ENCODE measurements around the gene KDSR.

KDSR gene

DNA sequence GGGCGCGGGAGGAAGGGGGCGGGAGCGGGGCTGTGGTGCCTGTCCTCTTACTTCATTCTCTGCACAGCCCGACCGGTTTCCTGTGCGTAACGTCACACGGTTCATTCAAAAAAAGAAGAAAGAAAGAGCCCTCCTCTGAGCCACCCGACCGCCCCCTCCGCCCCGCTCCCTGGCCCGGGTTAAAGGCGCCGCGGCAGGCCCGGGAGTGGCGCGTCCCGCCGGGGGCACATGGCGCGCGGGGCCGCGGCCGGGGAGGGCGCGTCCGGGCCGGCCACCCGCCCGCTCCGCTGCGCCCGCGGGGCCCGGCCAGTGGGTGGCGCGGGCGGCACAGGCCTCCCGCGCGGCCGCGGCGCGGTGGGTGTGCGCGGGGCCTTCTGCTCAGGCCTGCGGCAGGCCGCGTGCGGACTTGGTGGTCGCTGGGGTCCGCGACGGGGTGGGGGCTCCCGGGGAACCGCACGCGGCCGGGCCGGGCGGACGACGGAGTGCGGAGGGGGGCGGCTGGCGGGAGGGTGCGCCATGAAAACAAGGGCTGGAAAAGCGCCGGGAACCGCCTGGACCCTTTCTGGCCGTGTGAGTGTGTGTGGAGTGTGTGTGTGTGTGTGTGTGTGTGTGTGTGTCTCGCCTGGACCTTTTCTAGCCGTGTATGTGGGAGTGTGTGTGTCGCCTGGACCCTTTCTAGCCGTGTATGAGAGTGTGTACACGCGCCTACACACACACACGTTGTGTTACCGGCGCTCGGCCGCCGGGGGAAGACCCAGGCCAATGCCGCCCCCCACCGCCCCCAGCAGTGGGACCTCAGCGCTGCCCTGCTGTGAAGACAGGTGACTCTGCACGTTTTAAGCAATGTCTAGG, 46.7 kb downstream of the KDSR start:
- H3K9me3 ChIP-seq (ENCODE audit: control insufficient read depth in 1 of 2, low read length in 2 of 2): no peaks in the 10 kb centered on the region
- H3K27ac ChIP-seq (ENCODE audit: low read length): peak overlapping the region; percentile 33
- peak overlapping the region; percentile 40 to 83 for H3K4me3 ChIP-seq (ENCODE audit: low read depth in 1 of 2, low read length in 2 of 2)
- no peaks in the 10 kb centered on the region for H3K36me3 ChIP-seq (ENCODE audit: control insufficient read depth in 1 of 2, insufficient read depth in 2 of 2, low read length in 2 of 2)
- no peaks in the 10 kb centered on the region for H3K27me3 ChIP-seq (ENCODE audit: low read depth, low read length)
- peaks cover 7 to 36% of the 10 kb centered on the region in 2 donors for H3K4me1 ChIP-seq (ENCODE audit: control insufficient read depth in 1 of 2, insufficient read depth in 2 of 2, low read length in 2 of 2)

GRCh38 chr18:63319383-63320122, 47.5 kb downstream of the KDSR start, which contains the start of gene BCL2:
TSS of gene BCL2 (minus strand) at chr18:63319769.
- no peaks in the 10 kb centered on the region for H3K9me3 ChIP-seq (ENCODE audit: control insufficient read depth in 1 of 2, low read length in 2 of 2)
- H3K4me1 ChIP-seq (ENCODE audit: control insufficient read depth in 1 of 2, insufficient read depth in 2 of 2, low read length in 2 of 2): peaks cover 7 to 42% of the 10 kb centered on the region in 2 donors
- no peaks in the 10 kb centered on the region for H3K36me3 ChIP-seq (ENCODE audit: control insufficient read depth in 1 of 2, insufficient read depth in 2 of 2, low read length in 2 of 2)
- peak within 1 kb of the TSS; percentile 73 to 83 for H3K4me3 ChIP-seq (ENCODE audit: low read depth in 1 of 2, low read length in 2 of 2)
- H3K27me3 ChIP-seq (ENCODE audit: low read depth, low read length): no peaks in the 10 kb centered on the region
- H3K27ac ChIP-seq (ENCODE audit: low read length): peak within 1 kb of the TSS; percentile 33

GRCh38 chr18:63318889-63319382, 48.1 kb downstream of the KDSR start:
- H3K9me3 ChIP-seq (ENCODE audit: control insufficient read depth in 1 of 2, low read length in 2 of 2): no peaks in the 10 kb centered on the region
- peaks cover 7 to 42% of the 10 kb centered on the region in 2 donors for H3K4me1 ChIP-seq (ENCODE audit: control insufficient read depth in 1 of 2, insufficient read depth in 2 of 2, low read length in 2 of 2)
- H3K27me3 ChIP-seq (ENCODE audit: low read depth, low read length): no peaks in the 10 kb centered on the region
- H3K27ac ChIP-seq (ENCODE audit: low read length): peak overlapping the region; percentile 29
- H3K36me3 ChIP-seq (ENCODE audit: control insufficient read depth in 1 of 2, insufficient read depth in 2 of 2, low read length in 2 of 2): no peaks in the 10 kb centered on the region
- H3K4me3 ChIP-seq (ENCODE audit: low read depth in 1 of 2, low read length in 2 of 2): peak overlapping the region; percentile 73 to 83

- Histone ChIP-seq H3K4me3 (ENCODE audit: low read depth in 1 of 2, low read length in 2 of 2) (peak overlapping the region; percentile 73 to 83), H3K9me3 (ENCODE audit: control insufficient read depth in 1 of 2, low read length in 2 of 2) (no peaks in the 10 kb centered on the region), H3K4me1 (ENCODE audit: control insufficient read depth in 1 of 2, insufficient read depth in 2 of 2, low read length in 2 of 2) (peaks cover 7 to 42% of the 10 kb centered on the region in 2 donors), H3K27me3 (ENCODE audit: low read depth, low read length) (no peaks in the 10 kb centered on the region), H3K27ac (ENCODE audit: low read length) (no peak overlapping the region), H3K36me3 (ENCODE audit: control insufficient read depth in 1 of 2, insufficient read depth in 2 of 2, low read length in 2 of 2) (no peaks in the 10 kb centered on the region)
Observed at GRCh38 chr18:63317982-63318888, 48.8 kb downstream of the KDSR start.

GRCh38 chr18:63317556-63317946, 49.5 kb downstream of the KDSR start:
- Histone ChIP-seq H3K36me3 (ENCODE audit: control insufficient read depth in 1 of 2, insufficient read depth in 2 of 2, low read length in 2 of 2) (no peaks in the 10 kb centered on the region), H3K4me3 (ENCODE audit: low read depth in 1 of 2, low read length in 2 of 2) (peak overlapping the region; percentile 73 to 83), H3K27ac (ENCODE audit: low read length) (no peak overlapping the region), H3K9me3 (ENCODE audit: control insufficient read depth in 1 of 2, low read length in 2 of 2) (no peaks in the 10 kb centered on the region), H3K4me1 (ENCODE audit: control insufficient read depth in 1 of 2, insufficient read depth in 2 of 2, low read length in 2 of 2) (peaks cover 2 to 39% of the 10 kb centered on the region in 2 donors), H3K27me3 (ENCODE audit: low read depth, low read length) (no peaks in the 10 kb centered on the region)

GRCh38 chr18:63316612-63317555, 50.1 kb downstream of the KDSR start:
- no peaks in the 10 kb centered on the region for H3K27me3 ChIP-seq (ENCODE audit: low read depth, low read length)
- peaks cover 0 to 34% of the 10 kb centered on the region in 2 donors for H3K4me1 ChIP-seq (ENCODE audit: control insufficient read depth in 1 of 2, insufficient read depth in 2 of 2, low read length in 2 of 2)
- no peaks in the 10 kb centered on the region for H3K9me3 ChIP-seq (ENCODE audit: control insufficient read depth in 1 of 2, low read length in 2 of 2)
- no peak overlapping the region for H3K27ac ChIP-seq (ENCODE audit: low read length)
- peak overlapping the region; percentile 73 to 83 for H3K4me3 ChIP-seq (ENCODE audit: low read depth in 1 of 2, low read length in 2 of 2)
- no peaks in the 10 kb centered on the region for H3K36me3 ChIP-seq (ENCODE audit: control insufficient read depth in 1 of 2, insufficient read depth in 2 of 2, low read length in 2 of 2)

DNA sequence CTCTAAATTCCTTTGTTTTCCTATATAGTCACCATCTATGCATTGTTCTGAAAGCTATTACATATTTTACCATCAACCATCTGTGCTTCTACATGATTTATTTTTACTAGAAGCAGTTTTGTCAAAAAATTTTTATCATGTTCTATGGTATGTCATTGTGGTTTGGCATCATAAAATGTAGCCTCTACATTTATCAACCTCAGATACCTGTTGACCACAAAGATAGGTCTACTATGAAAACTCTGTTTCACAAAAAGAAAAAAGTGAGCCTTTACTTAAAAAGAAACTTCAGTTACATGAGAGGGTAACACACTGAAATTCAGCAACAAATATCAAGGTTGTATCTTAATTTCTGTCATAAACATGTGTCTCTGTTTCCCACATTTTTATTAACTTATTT, 51.1 kb downstream of the KDSR start:
- Histone ChIP-seq H3K4me1 (ENCODE audit: control insufficient read depth in 1 of 2, insufficient read depth in 2 of 2, low read length in 2 of 2) (peaks cover 0 to 39% of the 10 kb centered on the region in 2 donors), H3K36me3 (ENCODE audit: control insufficient read depth in 1 of 2, insufficient read depth in 2 of 2, low read length in 2 of 2) (no peaks in the 10 kb centered on the region), H3K27ac (ENCODE audit: low read length) (peak overlapping the region; percentile 42), H3K9me3 (ENCODE audit: control insufficient read depth in 1 of 2, low read length in 2 of 2) (no peaks in the 10 kb centered on the region), H3K27me3 (ENCODE audit: low read depth, low read length) (no peaks in the 10 kb centered on the region), H3K4me3 (ENCODE audit: low read depth in 1 of 2, low read length in 2 of 2) (no peak overlapping the region)

- Histone ChIP-seq H3K9me3 (ENCODE audit: control insufficient read depth in 1 of 2, low read length in 2 of 2) (no peaks in the 10 kb centered on the region), H3K27ac (ENCODE audit: low read length) (peak overlapping the region; percentile 42), H3K4me3 (ENCODE audit: low read depth in 1 of 2, low read length in 2 of 2) (peak overlapping the region in 1 of 2 donors; percentile 1), H3K27me3 (ENCODE audit: low read depth, low read length) (no peaks in the 10 kb centered on the region), H3K36me3 (ENCODE audit: control insufficient read depth in 1 of 2, insufficient read depth in 2 of 2, low read length in 2 of 2) (no peaks in the 10 kb centered on the region), H3K4me1 (ENCODE audit: control insufficient read depth in 1 of 2, insufficient read depth in 2 of 2, low read length in 2 of 2) (peaks cover 0 to 39% of the 10 kb centered on the region in 2 donors)
Observed at GRCh38 chr18:63315131-63315662, 51.8 kb downstream of the KDSR start.

- Histone ChIP-seq H3K27ac (ENCODE audit: low read length) (no peak overlapping the region), H3K27me3 (ENCODE audit: low read depth, low read length) (no peaks in the 10 kb centered on the region), H3K4me1 (ENCODE audit: control insufficient read depth in 1 of 2, insufficient read depth in 2 of 2, low read length in 2 of 2) (peaks cover 0 to 39% of the 10 kb centered on the region in 2 donors), H3K36me3 (ENCODE audit: control insufficient read depth in 1 of 2, insufficient read depth in 2 of 2, low read length in 2 of 2) (no peaks in the 10 kb centered on the region), H3K4me3 (ENCODE audit: low read depth in 1 of 2, low read length in 2 of 2) (no peak overlapping the region), H3K9me3 (ENCODE audit: control insufficient read depth in 1 of 2, low read length in 2 of 2) (no peaks in the 10 kb centered on the region)
Observed at GRCh38 chr18:63314062-63314790, 52.8 kb downstream of the KDSR start.

All from muscle layer of duodenum (tissue), 2 donors.